Suprapubic skin (tissue), 4 donors: ENCODE data around the gene ITGAL.

Experiments
- POLR2A ChIP-seq, 2 donors: fragments of 450-650 bp; IDR thresholded peaks; one replicate each; pipeline ENCODE4 v1.6.1; 2017; ENCODE audit warnings: antibody characterized with exemption in 2 of 2, mild to moderate bottlenecking in 2 of 2, moderate library complexity in 2 of 2
- POLR2AphosphoS5 ChIP-seq, 3 donors: sonication (generic); formaldehyde crosslinking; IDR thresholded peaks; one replicate each; pipeline ENCODE4 v1.6.1; 2017; ENCODE audit warnings: antibody characterized with exemption in 3 of 3
- TF ChIP-seq, protein P1 (sequence below), 2 donors: fragments of 200-600 bp in 1 of 2; fragments of 450-650 bp in 1 of 2; sonication (generic) in 1 of 2; IDR thresholded peaks; one replicate each; pipeline ENCODE4 v1.5.1; 2016 to 2019; ENCODE audit warnings: antibody characterized with exemption in 2 of 2, mild to moderate bottlenecking in 1 of 2, moderate library complexity in 1 of 2

DNA sequence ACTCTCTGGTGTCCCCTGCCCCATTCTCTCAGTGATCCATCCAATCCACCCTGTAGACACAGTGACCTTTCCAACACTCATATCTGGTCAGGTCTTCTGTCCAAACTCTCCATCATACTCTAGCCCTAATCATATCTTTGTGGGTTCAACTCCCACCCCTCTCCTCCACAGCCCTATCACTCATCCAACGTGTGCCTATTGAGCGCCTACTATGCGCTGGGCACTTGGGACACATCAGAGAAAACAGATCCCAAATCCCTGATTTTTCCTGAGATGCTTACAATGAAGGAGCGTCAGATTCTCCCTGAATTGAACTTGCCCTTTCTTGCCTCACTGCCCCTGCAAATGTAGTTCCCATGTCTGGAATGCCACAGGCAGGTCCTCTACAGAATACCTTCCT is 44.5 kb upstream of the ITGAL start:
- TF ChIP-seq, protein P1, sequence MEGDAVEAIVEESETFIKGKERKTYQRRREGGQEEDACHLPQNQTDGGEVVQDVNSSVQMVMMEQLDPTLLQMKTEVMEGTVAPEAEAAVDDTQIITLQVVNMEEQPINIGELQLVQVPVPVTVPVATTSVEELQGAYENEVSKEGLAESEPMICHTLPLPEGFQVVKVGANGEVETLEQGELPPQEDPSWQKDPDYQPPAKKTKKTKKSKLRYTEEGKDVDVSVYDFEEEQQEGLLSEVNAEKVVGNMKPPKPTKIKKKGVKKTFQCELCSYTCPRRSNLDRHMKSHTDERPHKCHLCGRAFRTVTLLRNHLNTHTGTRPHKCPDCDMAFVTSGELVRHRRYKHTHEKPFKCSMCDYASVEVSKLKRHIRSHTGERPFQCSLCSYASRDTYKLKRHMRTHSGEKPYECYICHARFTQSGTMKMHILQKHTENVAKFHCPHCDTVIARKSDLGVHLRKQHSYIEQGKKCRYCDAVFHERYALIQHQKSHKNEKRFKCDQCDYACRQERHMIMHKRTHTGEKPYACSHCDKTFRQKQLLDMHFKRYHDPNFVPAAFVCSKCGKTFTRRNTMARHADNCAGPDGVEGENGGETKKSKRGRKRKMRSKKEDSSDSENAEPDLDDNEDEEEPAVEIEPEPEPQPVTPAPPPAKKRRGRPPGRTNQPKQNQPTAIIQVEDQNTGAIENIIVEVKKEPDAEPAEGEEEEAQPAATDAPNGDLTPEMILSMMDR (IDR thresholded peaks at IDR 0.05), result no peak
- TF ChIP-seq POLR2A (IDR thresholded peaks at IDR 0.05) (no peak), POLR2AphosphoS5 (IDR thresholded peaks at IDR 0.05) (no peak)
